Stomach smooth muscle (tissue), 2 donors: ENCODE results near the gene NCBP2L.
A peak's percentile ranks its signal among the peaks of the same experiment; 100 is the strongest.
"Not testable (repeated sequence)": the region's sequence is repeated elsewhere in the genome, so short reads cannot be mapped to it uniquely, and the experiment has no call there.

Source experiments
- H3K27ac ChIP-seq: one replicate; pipeline ENCODE4 v1.7.0; 2013; ENCODE audit warnings: mild to moderate bottlenecking, low read length, inconsistent platforms
- H3K27me3 ChIP-seq, 2 donors: one replicate each; pipeline ENCODE4 v1.7.0; 2013; ENCODE audit warnings: low read length in 2 of 2; ENCODE audit not compliant: insufficient read depth in 2 of 2, control insufficient read depth in 1 of 2
- H3K36me3 ChIP-seq, 2 donors: one replicate each; pipeline ENCODE4 v1.7.0; 2013; ENCODE audit warnings: low read length in 2 of 2; ENCODE audit not compliant: control insufficient read depth in 2 of 2, insufficient read depth in 2 of 2
- H3K4me1 ChIP-seq: one replicate; pipeline ENCODE4 v1.7.0; 2013; ENCODE audit warnings: low read length; ENCODE audit not compliant: control insufficient read depth, insufficient read depth
- H3K4me3 ChIP-seq, 2 donors: one replicate each; pipeline ENCODE4 v1.7.0; 2013; ENCODE audit warnings: low read length in 2 of 2
- H3K9ac ChIP-seq, 2 donors: one replicate each; pipeline ENCODE4 v1.7.0; 2013; ENCODE audit warnings: low read length in 2 of 2, mild to moderate bottlenecking in 1 of 2
- H3K9me3 ChIP-seq, 2 donors: one replicate each; pipeline ENCODE4 v1.7.0; 2013; ENCODE audit warnings: low read length in 2 of 2; ENCODE audit not compliant: control insufficient read depth in 2 of 2
- donor health status: healthy.
- donor health status: Pancreatic carcinoma.

Gene NCBP2L

DNA sequence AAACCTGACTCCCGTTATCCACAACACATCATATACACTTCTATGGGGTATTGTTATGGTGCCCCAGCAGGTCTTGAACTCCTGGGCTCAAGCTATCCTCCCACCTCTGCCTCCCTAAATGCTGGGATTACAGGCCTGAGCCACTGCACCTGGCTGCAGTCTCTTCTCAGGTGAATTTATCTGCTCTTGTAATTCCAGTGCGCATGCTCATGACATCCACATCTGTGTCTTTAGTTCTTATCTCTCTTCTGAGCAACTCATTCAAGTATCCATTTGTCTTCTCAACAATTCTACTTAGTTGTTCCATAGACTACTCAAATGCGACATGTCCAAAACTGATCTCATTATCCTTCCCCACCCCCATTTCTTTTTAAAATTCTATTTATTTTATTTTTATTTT is 27.6 kb downstream of the NCBP2L start:
- H3K9ac ChIP-seq, result no peak overlapping the region
- no peak overlapping the region for H3K4me3 ChIP-seq
- no peak overlapping the region for H3K27ac ChIP-seq
- H3K27me3 ChIP-seq, result peaks cover 0 to 2% of the 10 kb centered on the region in 2 donors
- no peaks in the 10 kb centered on the region for H3K36me3 ChIP-seq
- no peaks in the 10 kb centered on the region for H3K4me1 ChIP-seq
- peaks cover 0 to 7% of the 10 kb centered on the region in 2 donors for H3K9me3 ChIP-seq

- H3K9ac ChIP-seq, H3K4me1 ChIP-seq, H3K27ac ChIP-seq, H3K4me3 ChIP-seq, H3K9me3 ChIP-seq, H3K36me3 ChIP-seq, H3K27me3 ChIP-seq: not testable (repeated sequence)
Observed at GRCh38 chrX:107810053-107810452, 32.5 kb downstream of the NCBP2L start.

DNA sequence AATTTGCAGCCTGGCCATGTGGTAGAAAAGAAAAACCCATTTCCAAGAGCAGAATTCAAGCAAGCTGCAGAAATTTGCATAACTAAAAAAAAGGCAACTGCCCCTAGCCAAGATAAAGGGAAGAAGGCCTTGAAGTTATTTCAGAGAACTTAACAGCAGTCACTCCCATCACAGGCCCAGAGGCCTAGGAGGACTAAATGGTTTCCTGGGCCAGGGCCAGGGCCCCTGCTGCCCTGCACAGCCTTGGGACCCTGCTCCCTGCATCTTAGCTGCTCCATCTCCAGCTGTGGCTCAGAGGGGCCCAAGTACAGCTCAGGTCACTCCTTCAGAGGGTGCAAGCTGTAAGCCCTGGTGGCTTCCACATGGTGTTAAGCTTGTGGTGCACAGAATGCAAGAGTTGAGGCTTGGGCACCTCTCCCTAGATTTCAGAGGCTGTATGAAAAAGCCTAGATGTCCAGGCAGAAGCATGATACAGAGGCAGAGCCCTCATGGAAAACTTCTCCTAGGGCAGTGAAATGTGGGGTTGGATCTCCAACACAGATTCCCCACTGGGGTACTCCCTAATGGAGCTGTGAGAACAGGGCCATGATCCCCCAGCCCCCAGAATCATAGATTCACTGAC is 41.5 kb downstream of the NCBP2L start:
- peaks cover 0 to 4% of the 10 kb centered on the region in 2 donors for H3K9me3 ChIP-seq
- H3K27ac ChIP-seq, result no peak overlapping the region
- H3K27me3 ChIP-seq, result peaks cover 0 to 7% of the 10 kb centered on the region in 2 donors
- no peak overlapping the region for H3K4me3 ChIP-seq
- H3K36me3 ChIP-seq, result no peaks in the 10 kb centered on the region
- H3K4me1 ChIP-seq, result no peaks in the 10 kb centered on the region
- no peak overlapping the region for H3K9ac ChIP-seq

DNA sequence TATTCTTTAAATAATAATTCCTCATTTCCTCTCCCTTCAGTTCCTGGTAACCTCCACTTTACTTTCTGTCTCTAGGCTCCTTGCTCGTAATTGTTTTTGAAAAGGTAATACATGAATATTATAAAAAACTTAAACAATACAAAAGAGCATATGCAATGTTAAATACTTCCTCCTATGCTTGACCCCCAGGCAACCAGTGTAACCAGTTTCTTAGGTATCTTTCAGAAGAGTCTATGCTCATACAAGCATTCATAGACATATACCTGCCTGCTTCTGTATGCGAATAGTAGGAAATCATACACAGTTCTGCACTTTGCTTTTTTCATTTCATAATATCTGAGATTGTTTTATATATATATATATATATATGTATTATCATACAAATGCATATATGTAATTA is 45.5 kb downstream of the NCBP2L start:
- Histone ChIP-seq H3K36me3 (no peaks in the 10 kb centered on the region), H3K9me3 (peaks cover 0 to 4% of the 10 kb centered on the region in 2 donors), H3K27ac (no peak overlapping the region), H3K4me3 (no peak overlapping the region), H3K4me1 (peaks cover 4% of the 10 kb centered on the region), H3K9ac (no peak overlapping the region), H3K27me3 (peaks cover 0 to 5% of the 10 kb centered on the region in 2 donors)

DNA sequence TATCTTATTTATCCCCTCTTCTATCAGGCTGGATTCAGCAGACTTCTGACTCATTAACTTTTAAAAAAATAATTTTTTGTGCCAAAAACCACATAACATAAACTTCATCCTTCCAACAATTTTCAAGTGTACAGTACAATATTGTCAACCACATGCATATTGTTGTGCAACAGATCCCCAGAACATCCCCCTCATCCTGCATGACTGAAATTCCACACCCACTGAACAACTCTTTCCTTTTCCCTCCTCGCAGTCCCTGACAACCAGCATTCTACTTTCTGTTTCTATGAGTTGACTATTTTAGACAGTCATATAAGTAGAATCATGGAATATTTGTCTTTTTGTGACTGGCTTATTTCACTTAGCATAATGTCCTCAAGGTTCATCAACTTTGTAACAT is 45.9 kb downstream of the NCBP2L start:
- no peaks in the 10 kb centered on the region for H3K36me3 ChIP-seq
- peaks cover 0 to 5% of the 10 kb centered on the region in 2 donors for H3K27me3 ChIP-seq
- no peak overlapping the region for H3K27ac ChIP-seq
- peaks cover 0 to 4% of the 10 kb centered on the region in 2 donors for H3K9me3 ChIP-seq
- H3K4me1 ChIP-seq, result peaks cover 4% of the 10 kb centered on the region
- no peak overlapping the region for H3K9ac ChIP-seq
- H3K4me3 ChIP-seq, result no peak overlapping the region

DNA sequence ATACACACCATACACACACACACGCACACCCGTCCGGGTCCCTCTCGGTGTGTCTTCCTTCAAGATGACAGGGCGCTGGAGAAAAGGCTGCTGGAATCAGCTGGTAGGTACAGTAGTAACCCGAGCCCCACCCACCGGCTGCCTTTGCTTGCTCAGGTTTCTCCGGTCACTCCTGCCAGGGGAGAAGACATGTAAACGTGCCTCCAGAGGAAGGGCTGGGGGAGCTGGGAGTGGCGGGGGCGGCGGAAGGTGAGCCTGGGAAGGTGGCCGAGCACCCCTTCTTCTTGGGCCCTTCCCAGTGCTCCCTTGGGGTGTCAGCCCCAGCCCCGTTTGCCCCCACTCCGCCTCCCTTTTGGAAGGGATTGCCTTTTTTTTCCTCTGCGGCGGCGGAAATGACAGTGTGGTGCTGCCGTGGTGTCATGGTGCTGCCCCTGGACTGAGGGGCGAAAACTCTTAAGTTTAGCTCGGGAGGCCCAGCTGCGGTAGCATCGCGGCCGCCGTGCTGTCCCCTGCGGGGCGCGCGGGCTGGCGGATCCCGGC is 48.2 kb downstream of the NCBP2L start, which contains the start of gene MID2:
Gene MID2 (plus strand): TSS at position 169 of the 540 bp plus-strand sequence. CDS start 561 bp downstream, outside the sequence.
- H3K27me3 ChIP-seq, result peaks cover 0 to 2% of the 10 kb centered on the region in 2 donors
- H3K9ac ChIP-seq, result peak within 1 kb of the TSS; percentile 69 to 80
- H3K36me3 ChIP-seq, result no peaks in the 10 kb centered on the region
- peaks cover 4% of the 10 kb centered on the region for H3K4me1 ChIP-seq
- peak within 1 kb of the TSS; percentile 75 to 77 for H3K4me3 ChIP-seq
- H3K27ac ChIP-seq, result peak within 1 kb of the TSS; percentile 80
- no peaks in the 10 kb centered on the region for H3K9me3 ChIP-seq

DNA sequence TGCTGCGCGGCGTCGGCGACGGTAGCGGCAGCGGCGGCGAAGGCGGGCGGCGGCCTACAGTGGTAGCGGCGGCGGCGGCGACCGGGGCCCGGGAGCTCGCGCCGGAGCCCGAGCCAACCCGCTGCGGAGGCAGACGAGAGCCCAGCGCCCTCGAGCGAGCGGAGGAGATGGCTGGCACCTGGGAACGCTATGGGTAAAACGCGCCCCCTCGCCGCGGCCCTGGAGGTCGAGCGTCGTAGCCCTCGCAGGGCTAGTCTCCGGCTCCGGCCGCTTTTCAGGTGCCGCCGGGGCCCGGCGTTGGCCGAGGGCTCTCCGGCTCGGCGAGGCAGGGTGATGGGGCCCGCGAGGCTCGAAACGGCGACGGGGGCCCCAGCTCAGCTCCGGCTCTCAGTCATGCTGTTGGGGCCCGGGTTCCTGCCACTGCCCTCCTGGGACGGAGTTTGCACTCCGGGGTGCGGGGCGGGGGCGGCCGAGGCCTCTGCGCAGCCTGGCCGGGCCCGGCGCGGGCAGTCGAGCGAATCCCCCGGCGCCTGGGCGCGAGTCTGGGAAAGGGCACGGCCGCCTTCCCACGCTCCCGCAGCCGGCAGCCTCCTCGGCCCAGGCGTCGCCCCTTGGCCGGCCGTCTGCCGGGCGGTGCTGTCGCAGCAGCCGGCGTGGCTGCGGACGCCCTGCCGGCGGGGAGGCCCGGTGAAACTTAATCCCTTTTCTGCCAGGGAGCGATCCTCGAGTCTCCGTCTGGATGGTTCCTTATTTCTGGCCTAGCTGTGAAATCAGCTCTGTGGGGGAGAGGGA is 48.9 kb downstream of the NCBP2L start:
- H3K27ac ChIP-seq, result peak overlapping the region; percentile 80
- no peaks in the 10 kb centered on the region for H3K36me3 ChIP-seq
- H3K27me3 ChIP-seq, result peaks cover 0 to 2% of the 10 kb centered on the region in 2 donors
- H3K9me3 ChIP-seq, result no peaks in the 10 kb centered on the region
- peaks cover 4% of the 10 kb centered on the region for H3K4me1 ChIP-seq
- H3K9ac ChIP-seq, result peak overlapping the region; percentile 69 to 80
- H3K4me3 ChIP-seq, result peak overlapping the region; percentile 75 to 77

- H3K9me3 ChIP-seq, result no peaks in the 10 kb centered on the region
- H3K9ac ChIP-seq, result peak overlapping the region; percentile 69 to 80
- no peaks in the 10 kb centered on the region for H3K36me3 ChIP-seq
- H3K27me3 ChIP-seq, result peaks cover 0 to 2% of the 10 kb centered on the region in 2 donors
- peak overlapping the region; percentile 80 for H3K27ac ChIP-seq
- peaks cover 4% of the 10 kb centered on the region for H3K4me1 ChIP-seq
- H3K4me3 ChIP-seq, result peak overlapping the region; percentile 75 to 77
Observed at GRCh38 chrX:107827030-107827831, 49.7 kb downstream of the NCBP2L start.

- Histone ChIP-seq H3K4me3 (peak overlapping the region in 1 of 2 donors; percentile 77), H3K36me3 (no peaks in the 10 kb centered on the region), H3K9ac (no peak overlapping the region), H3K27me3 (peaks cover 0 to 2% of the 10 kb centered on the region in 2 donors), H3K4me1 (peaks cover 4% of the 10 kb centered on the region), H3K9me3 (no peaks in the 10 kb centered on the region), H3K27ac (no peak overlapping the region)
Observed at GRCh38 chrX:107827852-107828251, 50.3 kb downstream of the NCBP2L start.

- no peaks in the 10 kb centered on the region for H3K9me3 ChIP-seq
- no peak overlapping the region for H3K27ac ChIP-seq
- H3K27me3 ChIP-seq, result peaks cover 0 to 2% of the 10 kb centered on the region in 2 donors
- H3K36me3 ChIP-seq, result no peaks in the 10 kb centered on the region
- peaks cover 4% of the 10 kb centered on the region for H3K4me1 ChIP-seq
- H3K4me3 ChIP-seq, result no peak overlapping the region
- H3K9ac ChIP-seq, result no peak overlapping the region
Observed at GRCh38 chrX:107829878-107830277, 52.3 kb downstream of the NCBP2L start.
